GM04503 (cell line): ENCODE data around the gene PLCL1.
"Not testable (repeated sequence)": the region's sequence is repeated elsewhere in the genome, so short reads cannot be mapped to it uniquely, and the experiment has no call there.

ENCODE experiments used
- DNase-seq: peaks from one replicate; pipeline ENCODE4 v3.0.0-alpha.2; 2012; ENCODE audit warnings: low read depth

The PLCL1 gene

DNA sequence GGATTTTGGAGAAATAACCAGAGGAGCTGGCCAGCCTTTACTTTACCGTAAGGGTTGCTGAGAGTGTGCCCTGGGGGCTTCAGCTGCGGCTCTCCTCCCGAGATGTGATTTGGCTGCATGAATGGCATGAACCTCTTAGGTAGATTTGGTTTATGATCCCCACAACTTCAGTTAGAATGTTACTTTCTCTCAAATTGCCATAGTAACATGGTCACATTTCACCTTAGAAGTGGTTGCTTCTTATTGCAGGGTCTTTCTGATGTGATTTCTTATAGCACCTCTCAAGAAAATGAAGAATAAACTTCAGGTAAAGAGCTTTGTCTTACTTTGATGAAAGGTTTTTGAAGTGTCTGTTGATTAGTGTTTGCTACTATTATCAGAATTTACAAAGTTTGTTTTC, 5.6 kb downstream of the PLCL1 start:
- no peak for DNase-seq

- no peak for DNase-seq
Measured at GRCh38 chr2:197810491-197810890, 6.1 kb downstream of the PLCL1 start.

DNA sequence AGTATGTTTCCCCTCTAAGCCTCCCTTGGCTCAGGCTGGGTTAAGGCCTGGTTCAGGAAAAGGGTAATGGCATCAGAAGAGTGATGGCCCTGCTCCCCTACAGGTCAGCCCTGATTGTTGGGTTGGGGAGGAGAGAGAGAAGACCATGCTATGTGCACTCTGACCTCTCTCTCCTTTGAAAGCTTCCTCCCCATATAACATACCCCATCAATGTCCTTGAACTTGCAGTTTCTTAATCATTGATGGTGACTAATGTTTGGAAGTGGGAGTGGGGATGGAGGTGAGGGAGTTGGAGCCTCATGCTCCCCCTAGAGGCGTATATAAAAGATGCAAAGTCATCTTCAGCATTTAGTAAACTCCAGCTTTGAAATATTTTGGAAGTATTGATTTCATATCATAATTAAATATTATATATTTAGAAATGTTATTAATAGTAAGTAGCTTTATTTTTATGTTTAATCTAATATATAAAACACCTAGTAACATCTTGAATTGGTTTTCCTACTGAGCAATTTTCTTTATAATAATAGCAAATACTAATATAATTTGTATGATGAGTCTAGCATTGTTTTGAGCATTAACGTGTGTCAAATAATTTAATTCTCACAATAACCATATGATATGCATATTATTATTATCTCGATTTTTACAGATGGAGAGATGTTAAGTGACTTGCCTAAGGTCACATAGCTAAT, 8.8 kb downstream of the PLCL1 start:
- no peak for DNase-seq

GRCh38 chr2:197814526-197814925, 10.1 kb downstream of the PLCL1 start:
- DNase-seq: no peak

GRCh38 chr2:197821550-197822289, 17.3 kb downstream of the PLCL1 start:
- DNase-seq: no peak

GRCh38 chr2:197822333-197822732, 17.9 kb downstream of the PLCL1 start:
- no peak for DNase-seq

DNA sequence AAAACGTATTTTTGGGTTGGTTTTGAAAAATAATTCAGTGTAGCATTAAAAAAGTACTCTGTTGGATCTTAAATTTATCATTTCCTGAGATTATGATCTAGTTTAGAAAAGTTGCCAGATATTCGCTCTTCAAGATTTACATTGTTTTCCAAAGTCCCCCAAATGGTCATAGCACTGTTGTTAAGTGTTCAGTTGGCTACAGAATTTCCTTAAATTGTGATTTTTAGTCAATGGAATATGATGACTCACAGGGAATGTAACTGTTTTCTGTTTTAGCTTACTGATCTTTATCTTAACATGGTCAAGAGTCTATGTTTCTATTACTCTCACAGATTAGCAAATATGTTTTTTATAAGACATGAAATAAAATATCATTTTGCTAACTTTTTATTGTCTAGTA, 23.2 kb downstream of the PLCL1 start:
- DNase-seq: no peak

- no peak for DNase-seq
Measured at GRCh38 chr2:197828464-197829135, 24.2 kb downstream of the PLCL1 start.

DNA sequence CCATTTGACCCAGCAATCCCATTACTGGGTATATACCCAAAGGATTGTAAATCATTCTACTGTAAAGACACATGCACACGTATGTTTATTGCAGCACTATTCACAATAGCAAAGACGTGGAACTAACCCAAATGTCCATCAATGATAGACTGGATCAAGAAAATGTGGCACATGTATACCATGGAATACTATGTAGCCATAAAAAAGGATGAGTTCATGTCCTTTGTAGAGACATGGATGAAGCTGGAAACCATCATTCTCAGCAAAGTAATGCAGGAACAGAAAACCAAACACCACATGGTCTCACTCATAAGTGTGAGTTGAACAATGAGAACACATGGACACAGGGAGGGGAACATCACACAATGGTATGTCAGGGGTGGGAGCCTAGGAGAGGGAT, 30.4 kb downstream of the PLCL1 start:
- not testable (repeated sequence) for DNase-seq

DNA sequence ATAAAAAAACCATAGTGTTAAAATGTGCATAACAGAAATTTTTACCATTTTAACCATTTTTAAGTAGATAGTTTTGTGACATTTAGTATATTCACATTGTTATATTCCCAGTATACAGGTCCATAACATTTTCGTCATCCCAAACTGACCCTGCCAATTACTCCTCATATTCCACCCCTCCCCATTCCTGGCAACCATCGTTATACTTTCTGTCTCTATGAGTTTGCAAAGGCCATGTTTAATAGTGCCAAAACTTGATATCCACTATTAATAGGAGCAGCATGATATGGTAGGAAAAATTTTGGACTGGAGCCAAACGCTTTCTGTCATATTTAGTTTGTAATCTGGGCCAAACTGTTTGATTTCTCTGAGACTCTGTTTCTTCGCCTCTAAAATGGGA, 30.9 kb downstream of the PLCL1 start:
- DNase-seq: no peak

GRCh38 chr2:197838036-197838435, 33.6 kb downstream of the PLCL1 start:
- DNase-seq: no peak

- DNase-seq: no peak
Measured at GRCh38 chr2:197838579-197838978, 34.2 kb downstream of the PLCL1 start.

DNA sequence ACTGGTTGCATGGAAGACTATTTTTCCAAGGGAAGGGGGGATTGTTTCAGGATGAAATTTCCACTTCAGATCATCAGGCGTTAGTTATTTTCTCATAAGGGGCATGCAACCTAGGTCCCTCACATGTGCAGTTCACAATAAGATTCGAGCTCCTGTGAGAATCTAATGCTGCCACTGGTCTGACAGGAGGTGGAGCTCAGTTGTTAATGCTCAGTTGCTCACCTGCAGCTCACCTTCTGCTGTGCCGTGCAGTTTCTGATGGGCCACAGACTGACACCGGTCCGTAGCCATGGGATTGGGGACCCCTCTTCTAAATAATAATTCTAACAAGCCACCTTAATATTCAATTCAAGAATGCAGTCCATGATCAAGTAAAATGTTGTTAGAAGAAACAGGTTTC, 34.9 kb downstream of the PLCL1 start:
- DNase-seq: no peak

GRCh38 chr2:197839856-197840255, 35.5 kb downstream of the PLCL1 start:
- DNase-seq: no peak

GRCh38 chr2:197846128-197846527, 41.7 kb downstream of the PLCL1 start:
- DNase-seq: no peak

DNA sequence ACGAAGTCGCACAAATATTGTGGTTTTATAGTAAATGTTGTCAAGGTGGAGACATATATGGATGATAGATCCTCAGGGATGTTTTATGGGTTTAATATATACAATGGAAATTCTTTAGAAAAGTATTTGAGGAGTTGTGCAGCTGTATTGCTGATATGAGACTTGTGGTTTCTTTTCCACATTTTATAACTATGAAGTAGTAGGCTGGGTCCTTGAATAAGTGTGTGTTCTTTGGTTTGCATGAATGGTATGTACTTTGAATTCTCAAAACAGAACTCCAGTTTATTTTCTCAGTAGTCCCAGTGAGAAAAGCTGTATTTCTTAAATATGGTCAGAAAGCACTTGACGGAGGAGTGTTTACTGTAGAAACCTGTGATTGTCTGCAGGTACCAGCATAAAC, 42.4 kb downstream of the PLCL1 start:
- no peak for DNase-seq

DNA sequence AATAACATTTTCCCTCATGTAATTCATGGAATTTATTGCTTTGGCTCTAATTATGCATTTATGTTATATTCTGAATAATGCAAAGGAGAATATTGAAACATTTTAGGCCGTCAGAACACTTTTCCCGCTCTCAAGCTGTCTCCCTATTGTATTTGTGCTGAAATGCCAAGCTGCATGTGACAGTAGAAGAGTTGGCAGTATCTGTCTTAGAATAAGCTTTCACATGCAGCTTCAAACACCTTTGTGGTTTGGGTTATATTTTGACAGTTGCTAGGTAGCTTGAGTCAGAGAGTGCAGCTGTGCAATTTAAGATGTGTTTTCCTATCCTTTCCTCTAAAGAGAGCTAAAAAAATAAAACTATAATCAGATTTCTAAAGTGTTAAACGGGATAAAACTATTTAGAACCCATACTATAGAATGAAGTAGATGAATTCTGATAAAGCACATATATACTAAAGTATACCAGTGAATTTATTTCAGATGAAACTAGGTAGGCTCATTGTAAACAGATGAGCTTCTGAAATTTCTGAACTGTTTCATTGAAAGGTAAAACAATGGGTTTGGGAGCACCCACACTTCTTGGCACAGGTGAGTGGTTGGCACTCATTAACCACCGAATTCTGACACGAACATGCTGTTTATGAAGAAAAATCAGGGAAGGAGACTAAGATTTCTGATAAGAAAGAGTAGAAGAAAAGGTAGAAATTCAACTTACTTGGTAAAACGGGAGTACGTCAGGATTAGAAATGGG, 43.4 kb downstream of the PLCL1 start:
- DNase-seq: no peak

GRCh38 chr2:197848602-197849001, 44.2 kb downstream of the PLCL1 start:
- DNase-seq: no peak

- no peak for DNase-seq
Measured at GRCh38 chr2:197850882-197851450, 46.6 kb downstream of the PLCL1 start.

- no peak for DNase-seq
Measured at GRCh38 chr2:197851451-197851850, 47.1 kb downstream of the PLCL1 start.

DNA sequence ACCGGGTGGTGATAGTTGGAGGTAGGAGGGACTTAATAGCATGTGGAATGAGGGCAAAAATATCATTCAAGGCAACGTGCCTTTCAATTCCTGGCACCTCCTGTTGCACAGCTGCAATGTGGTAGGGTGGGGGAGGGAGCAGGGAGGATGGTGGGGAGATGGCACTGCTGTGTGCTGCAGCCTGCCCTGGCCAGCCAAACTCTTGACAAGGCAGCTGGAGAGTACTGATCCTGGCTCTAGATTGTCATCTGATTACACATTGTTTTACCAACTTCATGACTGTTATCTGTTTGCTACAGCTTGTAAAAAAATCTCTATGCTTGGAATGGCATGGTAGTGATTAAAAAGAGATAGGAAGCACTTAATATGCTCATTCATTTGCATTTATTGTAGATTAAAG, 47.7 kb downstream of the PLCL1 start:
- no peak for DNase-seq

DNA sequence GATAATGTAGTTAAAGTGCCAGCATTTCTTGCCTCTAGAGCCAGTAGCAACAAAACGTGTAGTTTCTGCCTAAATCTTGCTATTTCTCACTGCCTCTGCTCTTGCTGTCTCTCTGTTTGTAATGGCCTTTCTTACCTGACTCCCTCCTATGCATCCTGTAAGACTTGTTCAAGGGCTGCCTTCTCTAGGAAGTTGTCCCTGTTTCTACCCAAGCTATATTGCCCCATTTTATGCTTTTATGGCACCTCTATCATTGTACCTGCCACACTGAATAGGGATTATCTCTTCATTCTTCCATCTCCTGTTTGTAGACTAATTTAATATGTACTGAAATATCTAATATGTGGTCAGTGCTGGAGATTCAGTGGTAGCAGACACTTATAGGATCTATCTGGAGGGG, 49.2 kb downstream of the PLCL1 start:
- DNase-seq: no peak
